GM11168 (cell line): ENCODE data around the gene STEAP3.
"Not testable (repeated sequence)": the region's sequence is repeated elsewhere in the genome, so short reads cannot be mapped to it uniquely, and the experiment has no call there.

ENCODE experiments used
- in situ Hi-C: fragments of 300-500 bp; cut with MboI; formaldehyde crosslinking; loops from one replicate; pipeline ENCODE4 v1.12.0; 2022; ENCODE audit warnings: low sequenced_read_pairs; ENCODE audit not compliant: unreplicated experiment

STEAP3 gene

GRCh38 chr2:119259296-119259860, 35.7 kb downstream of the STEAP3 start:
- in situ Hi-C loops: no loop called here

- in situ Hi-C loops: no loop called here
These were observed 37.2 kb downstream of the STEAP3 start for GRCh38 chr2:119260646-119261492.

DNA sequence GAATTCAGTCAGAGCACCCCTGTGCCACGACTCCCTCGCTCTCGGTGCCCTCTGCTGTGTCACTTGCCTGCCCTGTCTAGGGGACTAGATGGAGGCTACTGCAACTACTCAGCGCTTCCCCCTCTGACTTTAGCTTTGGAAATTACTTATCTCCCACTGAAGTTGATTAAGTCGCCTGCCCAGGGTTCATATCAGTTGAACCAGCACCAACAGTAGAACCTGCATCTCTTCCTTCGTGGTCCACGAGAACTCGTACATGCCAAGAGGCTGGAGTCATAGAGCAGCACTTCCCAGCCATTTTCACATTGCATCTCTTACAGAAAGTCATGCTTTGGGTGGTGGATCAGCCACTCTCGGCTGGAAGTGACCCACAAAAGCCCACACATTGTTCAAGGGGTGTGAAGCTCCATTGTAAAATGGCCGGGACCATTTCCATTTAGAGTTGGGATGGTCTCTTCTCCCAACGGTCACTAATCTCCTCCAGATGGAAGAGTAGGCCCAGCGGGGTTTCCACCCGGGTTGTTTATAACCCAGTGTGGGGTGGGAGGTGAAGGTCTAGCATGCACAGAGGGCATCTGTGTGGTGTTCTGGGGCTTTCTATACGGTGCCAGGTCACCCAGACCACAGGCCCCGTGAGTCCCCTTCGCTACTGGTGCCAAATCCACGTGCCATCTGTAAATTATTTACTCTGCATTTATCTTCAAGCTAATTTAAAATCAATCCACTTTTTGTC, 38.0 kb downstream of the STEAP3 start:
- in situ Hi-C loops: no loop called here

DNA sequence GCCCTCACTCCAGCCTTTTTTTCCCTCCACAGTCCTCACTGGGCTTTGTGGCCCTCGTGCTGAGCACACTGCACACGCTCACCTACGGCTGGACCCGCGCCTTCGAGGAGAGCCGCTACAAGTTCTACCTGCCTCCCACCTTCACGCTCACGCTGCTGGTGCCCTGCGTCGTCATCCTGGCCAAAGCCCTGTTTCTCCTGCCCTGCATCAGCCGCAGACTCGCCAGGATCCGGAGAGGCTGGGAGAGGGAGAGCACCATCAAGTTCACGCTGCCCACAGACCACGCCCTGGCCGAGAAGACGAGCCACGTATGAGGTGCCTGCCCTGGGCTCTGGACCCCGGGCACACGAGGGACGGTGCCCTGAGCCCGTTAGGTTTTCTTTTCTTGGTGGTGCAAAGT, 39.4 kb downstream of the STEAP3 start:
- in situ Hi-C loops: no loop called here

GRCh38 chr2:119263656-119264055, 40.0 kb downstream of the STEAP3 start:
- in situ Hi-C loops: no loop called here

GRCh38 chr2:119264781-119265692, 41.4 kb downstream of the STEAP3 start:
- in situ Hi-C loops: no loop called here

GRCh38 chr2:119265693-119266066, 42.0 kb downstream of the STEAP3 start:
- in situ Hi-C loops: no loop called here

GRCh38 chr2:119266091-119266589, 42.5 kb downstream of the STEAP3 start:
- in situ Hi-C loops: no loop called here

GRCh38 chr2:119267604-119268003, 44.0 kb downstream of the STEAP3 start:
- in situ Hi-C loops: no loop called here

GRCh38 chr2:119276864-119277263, 53.2 kb downstream of the STEAP3 start:
- in situ Hi-C loops: no loop called here

- in situ Hi-C loops: not testable (repeated sequence)
These were observed 54.8 kb downstream of the STEAP3 start for GRCh38 chr2:119278385-119278784.

DNA sequence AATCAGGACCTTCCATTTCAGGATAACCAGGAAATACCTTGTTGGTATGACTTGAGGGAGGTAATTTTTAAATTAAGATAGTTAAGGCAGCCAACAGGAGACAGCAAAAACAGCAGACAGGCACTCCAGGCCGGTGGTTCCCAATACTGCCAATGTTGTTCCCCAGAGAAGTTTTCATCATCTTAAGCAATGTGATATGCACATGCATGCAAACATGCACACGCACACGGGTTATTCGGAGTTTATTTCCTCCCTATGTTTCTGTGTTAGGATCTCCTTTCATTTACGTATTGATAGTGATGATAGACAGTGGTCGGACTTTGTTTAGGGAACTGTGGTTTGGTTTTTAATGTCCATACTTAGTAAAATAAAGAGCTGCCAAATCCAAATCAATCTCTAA, 55.3 kb downstream of the STEAP3 start:
- in situ Hi-C loops: no loop called here

DNA sequence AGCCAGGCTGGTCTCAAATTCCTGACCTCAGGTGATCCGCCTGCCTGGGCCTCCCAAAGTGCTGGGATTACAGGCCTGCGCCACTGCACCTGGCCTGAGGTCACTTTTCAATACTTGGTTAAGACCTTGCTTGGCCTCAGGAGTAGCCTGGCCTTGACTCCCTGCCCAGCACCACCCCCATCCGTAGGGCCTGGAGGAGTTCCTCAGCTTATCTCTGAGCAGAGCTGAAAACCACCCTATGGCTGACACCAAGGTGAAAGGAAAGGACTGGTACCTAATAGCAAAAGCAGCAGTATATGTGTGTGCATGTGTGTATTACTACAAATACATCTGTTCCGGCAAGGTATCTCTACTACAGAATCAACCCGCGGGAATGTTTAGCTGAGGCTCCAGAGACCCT, 56.0 kb downstream of the STEAP3 start:
- in situ Hi-C loops: no loop called here

DNA sequence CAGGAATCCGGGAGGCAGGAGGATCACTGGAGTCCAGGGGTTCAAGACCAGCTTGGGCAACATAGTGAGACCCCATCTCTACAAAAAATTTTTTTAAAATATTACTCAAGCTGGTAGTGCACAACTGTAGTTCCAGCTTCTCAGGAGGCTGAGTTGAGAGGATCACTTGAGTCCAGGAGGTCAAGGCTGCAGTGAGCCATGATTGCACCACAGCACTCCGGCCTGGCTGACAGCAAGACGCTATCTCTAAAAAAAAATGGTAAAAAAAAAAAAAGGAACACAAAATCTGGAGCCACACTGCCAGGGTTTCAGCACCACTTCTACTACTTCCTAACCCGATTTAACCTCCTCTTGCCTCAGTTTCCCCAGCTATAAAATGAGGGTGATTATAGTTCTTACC, 57.0 kb downstream of the STEAP3 start:
- in situ Hi-C loops: no loop called here

- in situ Hi-C loops: no loop called here
These were observed 58.7 kb downstream of the STEAP3 start for GRCh38 chr2:119282146-119282995.

GRCh38 chr2:119282996-119283511, 59.4 kb downstream of the STEAP3 start:
- in situ Hi-C loops: no loop called here

- in situ Hi-C loops: no loop called here
These were observed 60.3 kb downstream of the STEAP3 start for GRCh38 chr2:119283873-119284331.

DNA sequence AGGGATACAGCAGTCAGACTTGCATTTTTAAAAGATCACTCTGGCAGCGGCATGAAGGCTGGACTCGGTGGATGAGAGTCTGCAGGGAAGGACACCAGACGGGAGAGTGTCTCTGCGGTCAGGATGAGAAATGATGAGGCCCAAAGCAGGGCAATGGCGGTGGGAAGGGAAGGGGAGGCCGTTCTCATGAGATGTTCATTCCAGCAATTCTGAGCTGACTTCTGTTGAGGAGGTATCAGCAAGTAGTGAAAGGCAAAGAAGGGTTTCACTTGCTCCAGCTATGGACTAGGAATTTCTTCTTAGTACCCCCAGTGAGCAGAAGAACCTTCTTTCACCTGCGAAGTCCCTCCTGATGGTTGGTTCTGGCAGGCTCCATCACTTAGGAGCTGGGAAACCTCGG, 63.0 kb downstream of the STEAP3 start:
- in situ Hi-C loops: no loop called here

GRCh38 chr2:119288576-119288975, 64.9 kb downstream of the STEAP3 start:
- in situ Hi-C loops: no loop called here
